SKM-1 treated with dmso at 0.1 percent for 144 hours (cell line): ENCODE data around the gene CD82.
A peak's percentile ranks its signal among the peaks of the same experiment; 100 is the strongest.
"Not testable (repeated sequence)": the region's sequence is repeated elsewhere in the genome, so short reads cannot be mapped to it uniquely, and the experiment has no call there.

Experiments
- DNase-seq: peaks from one replicate; lab custom pipeline; 2025; ENCODE audit not compliant: unreplicated experiment; lab: John Stamatoyannopoulos, UW

CD82 gene

GRCh38 chr11:44533921-44534711 is 31.3 kb upstream of the CD82 start:
- no peak for DNase-seq

- DNase-seq = no peak
Observed at GRCh38 chr11:44535191-44535980, 30.1 kb upstream of the CD82 start.

GRCh38 chr11:44536788-44537516 is 28.5 kb upstream of the CD82 start:
- DNase-seq = no peak

- no peak for DNase-seq
Observed at GRCh38 chr11:44537679-44538078, 27.8 kb upstream of the CD82 start.

GRCh38 chr11:44538375-44539054 is 26.9 kb upstream of the CD82 start:
- DNase-seq = peak; percentile 77

GRCh38 chr11:44539971-44540370 is 25.5 kb upstream of the CD82 start:
- DNase-seq = no peak

- DNase-seq = no peak
Observed at GRCh38 chr11:44540667-44541066, 24.8 kb upstream of the CD82 start.

GRCh38 chr11:44542372-44542771 is 23.1 kb upstream of the CD82 start:
- DNase-seq = no peak

- not testable (repeated sequence) for DNase-seq
Observed at GRCh38 chr11:44546984-44547383, 18.5 kb upstream of the CD82 start.

GRCh38 chr11:44547534-44547933 is 17.9 kb upstream of the CD82 start:
- DNase-seq = not testable (repeated sequence)

- no peak for DNase-seq
Observed at GRCh38 chr11:44548032-44548695, 17.3 kb upstream of the CD82 start.

GRCh38 chr11:44548961-44549749 is 16.3 kb upstream of the CD82 start:
- DNase-seq = not testable (repeated sequence)

- no peak for DNase-seq
Observed at GRCh38 chr11:44550123-44550522, 15.3 kb upstream of the CD82 start.

- no peak for DNase-seq
Observed at GRCh38 chr11:44551456-44552139, 13.9 kb upstream of the CD82 start.

GRCh38 chr11:44555031-44555800 is 10.2 kb upstream of the CD82 start:
- no peak for DNase-seq

- peak; percentile 24 for DNase-seq
Observed at GRCh38 chr11:44556735-44557409, 8.6 kb upstream of the CD82 start.

- no peak for DNase-seq
Observed at GRCh38 chr11:44557464-44557863, 8.0 kb upstream of the CD82 start.
